ENCODE measurements around the gene RPL7A.

GRCh38 chr9:133383438-133383837, 35.4 kb downstream of the RPL7A start:
- no peak for TF ChIP-seq CTCF (IDR thresholded peaks at IDR 0.05)
- no peak for TF ChIP-seq EP300 (IDR thresholded peaks at IDR 0.05)

Data from tibial nerve (tissue), 4 donors.